CD4-positive, alpha-beta T cell treated with Interleukin-15 for 4 hours (primary cell): ENCODE results near the gene AP5S1.

Experiments
- DNase-seq: peaks from one replicate; pipeline ENCODE4 v3.0.0-alpha.2; 2020; ENCODE audit warnings: low spot score

The AP5S1 gene

DNA sequence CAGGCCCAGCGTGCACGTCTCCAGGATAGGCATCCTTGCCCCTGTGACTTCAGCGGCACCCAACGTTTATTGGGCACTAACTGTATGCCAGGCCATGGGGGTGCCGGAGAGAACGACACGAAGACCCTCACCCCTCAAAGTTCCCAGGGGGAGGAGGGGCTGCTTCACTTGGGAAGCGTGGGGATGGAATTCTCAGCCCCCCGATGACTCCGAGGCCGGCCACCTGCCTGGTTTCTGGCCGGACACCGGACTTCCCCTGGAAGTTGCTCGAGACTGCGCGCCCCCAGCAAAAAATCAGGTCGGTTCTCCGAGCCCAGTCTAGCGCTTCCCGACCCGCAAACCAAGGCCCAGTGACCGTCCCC is 26.0 kb downstream of the AP5S1 start:
- peak; percentile 2 for DNase-seq

DNA sequence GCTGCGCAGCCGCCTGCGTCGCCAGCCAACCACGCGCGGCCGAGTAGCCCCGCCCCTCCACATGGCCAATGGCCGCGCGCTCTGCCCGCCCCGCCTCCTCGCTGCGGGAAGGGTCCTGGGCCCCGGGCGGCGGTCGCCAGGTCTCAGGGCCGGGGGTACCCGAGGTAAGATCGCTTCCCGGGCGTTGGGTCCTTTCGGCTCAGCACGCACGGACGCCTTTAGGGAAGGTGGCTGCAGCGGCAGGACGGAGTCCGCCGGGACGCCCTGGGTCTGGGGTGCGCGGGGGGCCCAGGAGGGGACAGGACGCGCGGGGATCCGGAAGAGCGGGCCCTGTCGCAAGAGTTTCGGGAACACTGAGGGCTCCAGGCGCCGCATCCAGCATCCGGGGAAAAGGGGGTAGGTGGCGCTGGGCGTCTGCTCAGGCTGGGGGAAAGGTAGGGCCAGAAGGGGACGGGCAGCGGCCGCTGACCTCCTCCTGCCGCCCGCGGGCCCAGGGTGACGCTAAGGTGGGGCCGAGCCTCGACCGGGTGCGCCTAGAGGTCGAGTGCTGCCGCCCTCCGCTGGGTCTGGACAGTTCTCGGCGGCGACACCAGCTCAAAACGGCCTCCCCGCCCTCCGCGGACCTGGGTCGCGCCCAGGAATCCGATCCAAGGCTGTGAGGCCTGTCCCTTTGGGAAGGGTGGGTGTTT is 26.5 kb downstream of the AP5S1 start, which contains the start of gene MAVS:
Gene MAVS (plus strand): TSS at position 95 of the 689 bp plus-strand sequence. CDS start 7,791 bp downstream, outside the sequence.
- DNase-seq = peak; percentile 83

DNA sequence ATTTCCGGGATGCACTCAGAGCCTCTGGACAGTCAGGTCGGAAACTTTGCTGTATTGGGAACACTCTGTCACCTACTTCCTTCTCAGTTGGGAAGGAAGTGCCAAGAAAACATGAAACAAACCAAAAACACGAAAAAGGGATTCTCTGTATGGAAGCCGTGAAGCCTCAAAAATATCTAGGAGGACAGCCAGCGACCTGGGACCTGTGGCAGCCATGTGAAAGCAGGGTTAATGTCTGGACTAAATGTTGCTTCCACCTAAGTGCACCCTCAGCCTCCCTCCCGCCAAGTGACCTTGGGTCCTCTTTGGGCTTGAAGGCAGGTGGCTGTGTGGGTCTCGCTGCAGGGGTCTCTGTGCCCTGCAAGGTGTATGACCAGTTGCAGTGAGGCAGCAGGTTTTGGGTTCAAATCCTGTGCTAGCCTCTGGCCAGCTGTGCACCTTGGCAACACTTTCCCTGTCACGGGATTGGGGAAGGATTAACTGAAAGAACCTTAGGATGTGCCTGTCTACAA is 27.1 kb downstream of the AP5S1 start:
- DNase-seq = no peak

DNA sequence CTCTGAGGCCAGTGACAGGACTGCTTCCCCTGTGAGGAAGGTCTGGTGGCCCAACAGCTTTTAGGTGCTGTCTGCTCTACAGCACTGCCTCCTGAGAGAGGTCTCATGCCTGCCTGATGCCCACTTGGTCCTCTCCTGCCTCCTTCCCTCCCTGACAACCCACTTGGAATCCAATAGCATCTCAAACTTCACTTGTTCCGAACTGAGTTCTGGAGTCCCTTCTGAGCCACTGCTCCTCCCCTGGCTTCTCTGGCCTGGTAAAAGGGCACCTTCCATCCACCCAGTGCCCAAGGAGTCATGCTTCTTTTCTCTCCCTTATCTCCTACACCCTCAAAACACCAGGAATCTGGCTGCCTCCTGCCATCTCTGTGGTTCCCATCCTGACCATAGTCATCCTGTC is 28.2 kb downstream of the AP5S1 start:
- DNase-seq = no peak

DNA sequence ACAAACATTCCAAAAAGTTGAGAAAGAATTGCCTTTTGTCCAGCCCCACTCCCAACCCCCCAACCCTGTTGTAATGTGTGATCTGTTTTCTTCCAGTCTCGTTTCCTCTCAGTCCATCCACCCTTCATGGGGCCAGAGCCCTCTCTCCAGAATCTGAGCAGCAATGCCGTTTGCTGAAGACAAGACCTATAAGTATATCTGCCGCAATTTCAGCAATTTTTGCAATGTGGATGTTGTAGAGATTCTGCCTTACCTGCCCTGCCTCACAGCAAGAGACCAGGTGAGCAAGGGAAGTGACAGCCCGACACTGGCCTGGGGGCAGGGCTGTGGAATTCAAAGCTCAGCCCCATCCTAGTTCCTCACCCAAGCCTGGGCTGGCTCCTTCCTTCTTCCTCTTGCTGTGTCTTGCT is 34.1 kb downstream of the AP5S1 start:
- no peak for DNase-seq

DNA sequence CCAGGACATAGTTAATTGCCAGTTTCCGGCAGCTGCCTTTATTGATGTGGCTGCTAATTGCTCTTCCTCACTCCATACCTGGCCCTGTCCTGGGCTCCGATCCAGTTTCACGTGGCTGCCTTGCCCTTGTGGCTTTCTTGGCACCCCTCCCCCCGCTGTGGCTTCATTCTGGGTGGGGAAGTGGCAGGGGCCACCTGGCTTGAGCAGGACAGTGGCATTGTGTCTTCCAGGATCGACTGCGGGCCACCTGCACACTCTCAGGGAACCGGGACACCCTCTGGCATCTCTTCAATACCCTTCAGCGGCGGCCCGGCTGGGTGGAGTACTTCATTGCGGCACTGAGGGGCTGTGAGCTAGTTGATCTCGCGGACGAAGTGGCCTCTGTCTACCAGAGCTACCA is 37.1 kb downstream of the AP5S1 start:
- no peak for DNase-seq

DNA sequence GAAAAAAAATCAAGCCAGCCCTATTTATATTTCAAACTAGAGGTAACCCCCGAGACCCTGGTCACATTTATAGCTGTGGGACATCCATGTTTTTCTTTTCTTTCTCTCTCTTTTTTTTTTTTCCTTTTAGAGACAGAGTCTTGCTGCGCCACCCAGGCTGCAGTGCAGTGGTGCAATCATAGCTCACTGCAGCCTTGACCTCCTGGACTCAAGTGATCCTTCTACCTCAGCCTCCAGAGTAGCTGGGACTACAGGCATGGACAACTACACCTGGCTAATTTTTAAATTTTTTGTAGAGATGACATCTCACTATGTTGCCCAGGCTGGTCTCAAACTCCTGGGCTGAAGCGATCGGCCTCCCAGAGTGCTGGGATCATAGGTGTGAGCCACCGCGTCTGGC is 38.3 kb downstream of the AP5S1 start:
- no peak for DNase-seq

DNA sequence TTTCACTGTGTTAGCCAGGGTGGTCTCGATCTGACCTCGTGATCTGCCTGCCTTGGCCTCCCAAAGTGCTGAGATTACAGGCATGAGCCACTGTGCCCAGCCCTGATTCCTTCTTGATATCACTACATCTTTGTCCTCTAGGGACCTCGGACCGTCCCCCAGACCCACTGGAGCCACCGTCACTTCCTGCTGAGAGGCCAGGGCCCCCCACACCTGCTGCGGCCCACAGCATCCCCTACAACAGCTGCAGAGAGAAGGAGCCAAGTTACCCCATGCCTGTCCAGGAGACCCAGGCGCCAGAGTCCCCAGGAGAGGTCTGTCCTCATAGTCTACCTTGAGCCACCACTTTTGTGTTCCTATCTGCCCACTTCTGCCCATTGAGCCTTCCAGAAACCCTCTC is 40.8 kb downstream of the AP5S1 start:
- no peak for DNase-seq

DNA sequence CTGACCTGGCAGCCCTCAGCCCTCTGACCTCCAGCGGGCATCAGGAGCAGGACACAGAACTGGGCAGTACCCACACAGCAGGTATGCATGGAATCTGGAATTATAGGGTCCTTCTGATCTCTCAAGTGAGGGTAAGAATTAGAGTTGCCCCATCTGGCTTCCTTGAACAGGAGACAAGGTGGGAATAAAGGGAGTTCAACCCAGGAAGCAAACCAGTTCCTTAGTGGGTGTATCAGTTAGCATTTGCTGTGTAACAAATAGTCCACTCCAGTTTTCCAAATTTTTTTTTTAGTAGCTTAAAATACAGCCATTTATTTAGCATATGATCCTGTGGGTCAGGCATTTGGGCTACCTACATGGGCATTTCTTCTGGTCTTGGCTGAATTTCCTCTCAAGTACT is 42.0 kb downstream of the AP5S1 start:
- DNase-seq = no peak

DNA sequence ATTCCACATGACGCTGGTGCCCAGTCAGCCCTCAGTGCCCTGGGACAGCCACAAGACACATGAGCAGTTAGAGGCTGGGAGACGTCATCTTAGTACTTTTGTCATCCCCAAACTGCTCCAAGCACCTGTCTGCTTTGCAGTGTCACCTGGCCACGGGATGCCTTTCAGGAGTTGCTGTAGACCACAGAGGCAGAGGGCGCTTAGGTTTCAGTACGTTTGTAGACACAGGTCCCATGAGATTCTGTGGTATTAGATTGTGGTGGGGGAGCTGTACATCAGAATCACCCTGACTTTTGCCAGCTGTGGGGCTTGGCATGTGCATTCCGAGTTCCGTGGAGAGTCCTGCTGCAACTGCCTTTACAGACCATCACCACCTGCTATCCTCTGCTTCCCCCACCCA is 43.0 kb downstream of the AP5S1 start:
- no peak for DNase-seq

DNA sequence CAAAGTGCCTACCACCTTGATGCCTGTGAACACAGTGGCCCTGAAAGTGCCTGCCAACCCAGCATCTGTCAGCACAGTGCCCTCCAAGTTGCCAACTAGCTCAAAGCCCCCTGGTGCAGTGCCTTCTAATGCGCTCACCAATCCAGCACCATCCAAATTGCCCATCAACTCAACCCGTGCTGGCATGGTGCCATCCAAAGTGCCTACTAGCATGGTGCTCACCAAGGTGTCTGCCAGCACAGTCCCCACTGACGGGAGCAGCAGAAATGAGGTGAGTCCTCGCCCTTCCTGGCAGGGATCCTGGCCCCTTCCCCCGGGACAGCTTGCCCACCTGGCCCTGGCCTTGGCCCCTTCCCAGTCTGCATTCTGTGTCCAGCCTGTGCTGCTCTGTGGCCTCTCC is 44.2 kb downstream of the AP5S1 start:
- no peak for DNase-seq

DNA sequence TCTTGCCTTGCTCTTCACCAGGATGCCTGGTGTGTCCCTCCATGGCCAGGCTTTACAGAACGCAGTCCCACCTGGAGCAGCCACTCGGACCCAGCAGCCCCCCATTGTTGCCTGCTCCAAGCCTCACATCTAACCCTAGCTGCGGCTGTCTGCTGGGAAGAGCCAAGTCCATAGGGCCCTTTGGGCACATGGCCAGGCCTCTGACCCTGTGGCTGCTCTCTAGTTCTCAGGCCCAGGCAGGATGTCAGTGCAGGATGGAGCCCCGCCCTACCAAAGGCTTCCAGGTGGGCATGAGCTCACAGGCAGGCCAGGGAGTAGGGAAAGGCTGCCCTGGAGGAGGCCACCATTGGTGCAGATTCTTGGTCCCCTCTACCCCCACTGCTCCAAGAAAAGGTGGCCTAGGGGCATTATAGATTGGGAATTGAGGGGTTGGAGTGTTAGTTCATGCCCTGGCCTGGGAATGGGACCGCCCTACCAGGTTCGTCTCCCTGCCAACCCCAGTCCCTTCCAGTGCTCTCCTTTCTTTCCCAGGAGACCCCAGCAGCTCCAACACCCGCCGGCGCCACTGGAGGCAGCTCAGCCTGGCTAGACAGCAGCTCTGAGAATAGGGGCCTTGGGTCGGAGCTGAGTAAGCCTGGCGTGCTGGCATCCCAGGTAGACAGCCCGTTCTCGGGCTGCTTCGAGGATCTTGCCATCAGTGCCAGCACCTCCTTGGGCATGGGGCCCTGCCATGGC is 45.0 kb downstream of the AP5S1 start:
- no peak for DNase-seq

DNA sequence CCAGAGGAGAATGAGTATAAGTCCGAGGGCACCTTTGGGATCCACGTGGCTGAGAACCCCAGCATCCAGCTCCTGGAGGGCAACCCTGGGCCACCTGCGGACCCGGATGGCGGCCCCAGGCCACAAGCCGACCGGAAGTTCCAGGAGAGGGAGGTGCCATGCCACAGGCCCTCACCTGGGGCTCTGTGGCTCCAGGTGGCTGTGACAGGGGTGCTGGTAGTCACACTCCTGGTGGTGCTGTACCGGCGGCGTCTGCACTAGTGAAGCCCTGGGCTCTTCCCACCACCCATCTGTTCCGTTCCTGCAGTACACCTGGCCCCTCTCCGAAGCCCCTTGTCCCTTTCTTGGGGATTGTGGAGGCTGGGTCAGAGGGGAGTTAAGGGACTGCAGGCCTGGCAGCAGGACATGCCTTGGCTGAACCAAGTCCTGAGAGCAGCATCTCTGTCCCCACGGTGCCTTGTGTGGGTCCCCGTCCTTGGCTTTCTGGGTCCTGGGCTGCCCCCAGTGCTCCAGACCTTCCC is 45.6 kb downstream of the AP5S1 start:
- DNase-seq = no peak

DNA sequence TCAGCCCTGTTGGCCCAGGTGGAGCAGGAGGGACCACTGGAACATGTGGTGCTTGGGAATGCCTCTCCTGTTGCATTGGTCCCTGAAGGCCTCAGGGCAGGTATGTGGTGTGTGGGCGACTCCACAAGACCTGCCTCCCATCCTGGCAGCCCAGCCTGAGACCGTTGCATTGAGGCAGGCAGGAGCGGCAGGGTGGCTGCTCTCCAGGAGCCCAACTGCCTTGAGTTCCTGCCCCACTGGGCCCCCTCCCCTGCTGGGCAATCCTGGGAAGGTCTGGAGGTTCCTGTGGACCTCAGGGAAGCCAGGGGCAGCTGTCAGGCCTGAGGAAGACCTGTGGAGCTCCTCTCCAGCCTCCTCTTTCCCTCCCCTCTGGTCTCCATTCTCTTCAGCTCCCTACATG is 46.1 kb downstream of the AP5S1 start:
- no peak for DNase-seq

DNA sequence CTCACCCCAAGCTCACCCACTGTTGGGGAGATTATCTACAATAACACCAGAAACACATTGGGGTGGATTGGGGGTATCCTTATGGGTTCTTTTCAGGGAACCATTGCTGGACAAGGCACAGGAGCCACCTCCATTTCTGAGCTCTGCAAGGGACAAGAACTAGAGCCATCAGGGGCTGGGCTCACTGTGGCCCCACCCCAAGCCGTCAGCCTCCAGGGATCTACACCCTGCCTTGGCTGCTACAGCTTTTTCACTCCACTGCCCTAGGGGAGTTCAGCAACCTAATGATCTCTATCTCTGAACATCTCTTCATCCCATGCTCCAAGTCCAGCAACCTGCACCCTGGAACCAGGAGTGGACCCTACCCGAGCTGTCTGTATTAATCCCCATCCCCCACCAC is 47.5 kb downstream of the AP5S1 start:
- DNase-seq = no peak

DNA sequence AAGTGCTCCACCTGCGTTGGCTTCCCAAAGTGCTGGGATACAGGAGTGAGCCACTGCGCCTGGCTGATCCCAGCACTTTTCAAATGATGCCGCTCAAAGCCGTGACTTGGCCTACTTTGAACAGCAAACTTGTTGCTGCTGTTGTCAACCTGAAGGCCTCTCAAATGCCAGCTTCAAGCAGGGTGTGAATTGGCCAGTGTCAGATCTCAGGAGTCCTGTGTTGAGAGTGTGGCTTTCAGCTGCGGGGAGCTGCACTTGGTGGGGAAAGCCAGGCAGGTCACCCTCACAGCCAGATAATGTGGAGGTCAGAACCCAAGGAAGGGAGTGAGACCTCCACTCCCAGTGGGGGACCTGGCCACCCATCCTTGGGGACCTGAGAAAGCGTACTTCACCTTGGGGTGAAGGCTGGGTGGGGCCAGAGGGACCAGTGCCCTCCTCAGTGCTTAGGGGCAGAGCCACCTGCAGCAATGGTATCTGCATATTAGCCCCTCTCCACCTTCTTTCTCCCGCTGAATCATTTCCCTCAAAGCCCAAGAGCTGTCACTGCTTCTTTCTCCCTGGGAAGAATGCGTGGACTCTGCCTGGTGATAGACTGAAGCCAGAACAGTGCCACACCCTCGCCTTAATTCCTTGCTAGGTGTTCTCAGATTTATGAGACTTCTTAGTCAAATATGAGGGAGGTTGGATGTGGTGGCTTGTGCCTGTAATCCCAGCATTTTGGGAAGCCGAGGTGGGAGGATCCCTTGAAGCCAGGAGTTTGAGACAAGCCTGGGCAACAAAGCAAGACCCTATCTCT is 49.7 kb downstream of the AP5S1 start:
- no peak for DNase-seq

DNA sequence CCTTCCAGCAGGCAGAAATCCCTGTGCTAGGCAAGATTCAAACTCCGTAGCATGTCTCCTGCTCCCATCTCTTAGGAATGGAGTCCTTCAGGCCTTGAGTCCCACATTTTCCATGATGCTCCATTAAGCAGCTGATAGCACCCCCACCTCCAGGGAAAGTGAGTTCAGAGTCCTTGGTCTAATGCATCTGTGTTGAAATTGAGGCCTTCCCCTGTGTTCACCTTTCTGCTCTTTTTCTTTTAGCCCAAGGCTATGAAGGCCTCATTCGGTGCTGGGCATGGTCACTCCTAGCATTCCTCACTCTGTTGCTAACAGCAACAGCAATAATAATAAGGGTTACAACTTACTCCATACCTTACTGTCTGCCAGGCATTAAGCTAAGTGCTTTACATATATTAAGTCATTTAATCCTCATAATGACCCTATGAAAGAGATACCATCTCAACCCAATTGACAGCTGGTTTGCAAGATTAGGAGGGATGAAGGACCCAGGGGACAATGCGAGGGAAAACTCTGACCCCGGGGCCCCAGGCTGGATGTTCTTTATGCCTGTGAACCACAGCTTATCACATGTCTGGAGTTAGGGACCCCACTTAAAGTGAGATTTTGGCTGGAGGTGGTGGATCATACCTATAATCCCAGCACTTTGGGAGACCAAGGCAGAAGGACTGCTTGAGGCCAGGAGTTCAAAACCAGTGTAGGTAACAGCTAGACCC is 51.4 kb downstream of the AP5S1 start:
- no peak for DNase-seq

DNA sequence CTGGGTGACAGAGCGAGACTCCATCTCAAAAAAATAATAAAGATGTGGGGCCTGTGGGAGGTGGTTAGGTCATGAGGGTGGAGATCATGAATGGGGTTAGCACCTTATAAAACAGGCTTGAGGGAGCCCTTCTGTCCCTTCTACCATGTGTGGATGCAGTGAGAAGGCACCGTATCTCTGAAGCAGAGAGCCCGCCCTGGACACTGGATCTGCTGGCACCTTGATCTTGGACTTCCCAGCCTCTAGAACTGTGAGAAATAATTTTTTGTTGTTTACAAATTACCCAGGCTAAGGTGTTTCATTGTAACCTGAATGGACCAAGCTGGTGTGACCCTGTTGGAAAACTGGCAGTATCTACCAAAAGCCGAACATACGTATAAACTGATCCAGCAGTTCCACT is 53.2 kb downstream of the AP5S1 start:
- DNase-seq = no peak

DNA sequence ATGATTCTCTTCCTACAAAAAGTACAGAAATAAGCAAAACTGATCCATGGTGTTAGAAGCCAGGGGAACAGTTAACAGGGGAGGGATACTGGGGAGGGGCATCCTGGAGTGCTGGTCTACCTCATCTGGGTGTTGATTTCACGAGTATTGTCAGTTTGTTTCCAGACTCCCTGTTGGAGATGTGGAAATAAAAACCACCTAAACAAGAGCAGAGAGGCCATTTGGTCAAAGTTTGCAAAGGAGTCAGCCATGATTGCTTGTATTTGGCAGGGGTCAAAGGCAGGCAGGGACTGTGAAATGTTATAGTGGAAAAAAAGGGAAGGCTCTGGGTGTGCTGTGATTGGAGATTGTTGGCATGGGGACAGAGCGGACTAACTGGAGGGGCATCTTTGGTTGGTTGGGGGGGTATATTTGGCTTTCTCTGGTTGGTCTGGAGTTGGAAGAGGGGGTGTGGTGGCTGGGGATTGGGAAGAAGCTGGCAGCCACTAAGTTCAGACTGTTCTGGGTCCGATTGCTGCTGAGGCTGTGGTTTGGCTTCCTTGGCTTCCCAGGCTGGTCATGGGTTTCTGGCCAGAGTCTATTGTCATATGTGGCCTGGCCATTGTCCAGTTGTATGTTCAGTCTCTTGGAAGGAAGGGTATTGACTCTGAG is 54.0 kb downstream of the AP5S1 start:
- no peak for DNase-seq

DNA sequence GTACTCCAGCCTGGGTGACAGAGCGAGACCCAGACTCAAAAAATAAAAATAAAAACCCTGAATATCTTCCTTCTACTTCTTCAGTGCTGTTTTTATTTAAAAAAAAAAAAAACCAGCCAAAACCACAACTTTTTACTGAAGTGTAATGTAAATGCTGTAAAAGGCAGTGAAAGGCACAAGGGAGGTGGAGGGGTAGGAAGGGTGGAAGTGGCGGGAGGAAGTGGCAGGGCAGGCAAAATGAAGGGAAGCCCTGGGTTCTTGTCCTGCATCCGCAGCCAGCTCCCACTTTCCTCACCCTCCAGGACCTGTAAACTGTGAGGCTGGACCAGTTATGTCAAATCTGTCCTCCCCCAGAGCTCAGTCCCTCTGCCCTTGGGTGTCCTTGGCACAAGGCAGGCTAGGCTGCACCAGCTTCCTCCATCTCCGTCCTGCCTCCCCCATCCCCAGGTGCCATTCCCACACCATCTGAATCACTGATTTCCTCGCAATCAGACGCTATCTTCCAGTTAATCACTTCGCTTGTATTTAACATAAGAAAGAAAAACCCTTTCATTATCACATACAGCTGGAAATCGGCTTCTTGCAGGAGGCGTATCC is 55.1 kb downstream of the AP5S1 start:
- DNase-seq = no peak

DNA sequence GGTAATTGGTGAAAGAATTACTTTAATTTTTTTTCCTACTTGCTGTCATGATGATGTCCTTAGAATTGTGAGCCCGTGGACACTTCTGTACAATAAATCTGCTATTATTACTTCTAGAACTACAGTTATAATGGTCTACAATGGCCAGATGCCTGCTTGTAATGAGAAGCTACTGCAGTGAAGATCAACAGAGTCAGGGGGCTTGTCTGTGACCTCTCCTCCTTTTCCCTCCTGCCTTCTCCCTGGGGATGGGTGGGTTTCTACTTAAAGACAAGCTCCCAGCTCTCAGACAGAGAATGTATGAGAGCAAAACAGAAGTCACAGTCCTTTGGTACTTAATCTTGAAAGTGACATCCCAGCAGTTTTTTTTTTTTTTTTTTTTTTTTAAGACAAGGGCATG is 55.7 kb downstream of the AP5S1 start:
- no peak for DNase-seq
